ENCODE results near the gene P2RX5.
A peak's percentile ranks its signal among the peaks of the same experiment; 100 is the strongest.

The P2RX5 gene

GRCh38 chr17:3682033-3682432 lies 13.9 kb downstream of the P2RX5 start:
- H3K36me3 Mint-ChIP-seq: peaks cover 35 to 41% of the 10 kb centered on the region in 2 donors
- H3K27ac Mint-ChIP-seq: peak overlapping the region; percentile 70
- DNase-seq (no peak), ATAC-seq (replicated peaks) (no peak)
- no peaks in the 10 kb centered on the region for H3K27me3 Mint-ChIP-seq
- no peaks in the 10 kb centered on the region for H3K9me3 Mint-ChIP-seq
- H3K4me1 Mint-ChIP-seq: peaks cover 26 to 60% of the 10 kb centered on the region in 2 donors
- no peak overlapping the region for H3K4me3 Mint-ChIP-seq

DNA sequence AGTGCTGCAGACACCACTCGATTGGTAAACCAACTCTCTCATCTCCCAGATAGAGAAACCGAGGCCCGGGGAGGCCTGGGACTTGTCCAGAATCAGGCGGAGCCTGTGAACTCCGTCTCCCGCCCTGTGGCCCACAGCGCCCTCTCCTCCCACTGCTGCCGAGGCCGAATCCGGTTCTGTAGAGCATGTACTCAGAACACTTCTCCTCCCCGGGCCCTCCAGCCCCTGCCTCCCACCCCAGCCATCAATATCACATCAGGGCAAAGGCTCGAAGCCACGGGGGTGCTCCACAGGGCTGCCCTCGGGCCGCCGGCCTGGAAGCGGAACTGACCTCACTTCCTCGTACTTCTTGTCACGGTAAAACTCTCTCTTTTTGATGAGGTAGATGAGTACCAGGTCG lies 14.4 kb downstream of the P2RX5 start:
- Mint-ChIP-seq H3K36me3 (peaks cover 35 to 41% of the 10 kb centered on the region in 2 donors), H3K9me3 (no peaks in the 10 kb centered on the region), H3K27ac (peak overlapping the region; percentile 51), H3K27me3 (no peaks in the 10 kb centered on the region), H3K4me3 (peak overlapping the region in 1 of 2 donors; percentile 29), H3K4me1 (peaks cover 26 to 60% of the 10 kb centered on the region in 2 donors)
- ATAC-seq (replicated peaks) (no peak), DNase-seq (no peak)

GRCh38 chr17:3681057-3681456 lies 14.9 kb downstream of the P2RX5 start:
- DNase-seq: no peak
- peaks cover 35 to 41% of the 10 kb centered on the region in 2 donors for H3K36me3 Mint-ChIP-seq
- peaks cover 26 to 61% of the 10 kb centered on the region in 2 donors for H3K4me1 Mint-ChIP-seq
- H3K27me3 Mint-ChIP-seq: no peaks in the 10 kb centered on the region
- H3K9me3 Mint-ChIP-seq: no peaks in the 10 kb centered on the region
- ATAC-seq (replicated peaks): no peak
- H3K4me3 Mint-ChIP-seq: no peak overlapping the region
- no peak overlapping the region for H3K27ac Mint-ChIP-seq

- Mint-ChIP-seq H3K9me3 (no peaks in the 10 kb centered on the region), H3K27me3 (no peaks in the 10 kb centered on the region), H3K27ac (peak overlapping the region; percentile 71), H3K4me1 (peaks cover 27 to 59% of the 10 kb centered on the region in 2 donors), H3K36me3 (peaks cover 35 to 43% of the 10 kb centered on the region in 2 donors), H3K4me3 (no peak overlapping the region)
- no peak for DNase-seq
- no peak for ATAC-seq (replicated peaks)
Measured at GRCh38 chr17:3679531-3680126, 16.3 kb downstream of the P2RX5 start.

- ATAC-seq (replicated peaks): no peak
- Mint-ChIP-seq H3K36me3 (peaks cover 31 to 45% of the 10 kb centered on the region in 2 donors), H3K27ac (no peak overlapping the region), H3K4me3 (no peak overlapping the region), H3K4me1 (peaks cover 29 to 56% of the 10 kb centered on the region in 2 donors), H3K27me3 (no peaks in the 10 kb centered on the region), H3K9me3 (no peaks in the 10 kb centered on the region)
- no peak for DNase-seq
Measured at GRCh38 chr17:3678821-3679530, 17.0 kb downstream of the P2RX5 start.

GRCh38 chr17:3678095-3678820 lies 17.7 kb downstream of the P2RX5 start:
- Mint-ChIP-seq H3K4me1 (peaks cover 26 to 56% of the 10 kb centered on the region in 2 donors), H3K27ac (peak overlapping the region; percentile 65), H3K36me3 (peaks cover 26 to 44% of the 10 kb centered on the region in 2 donors), H3K4me3 (no peak overlapping the region), H3K27me3 (no peaks in the 10 kb centered on the region), H3K9me3 (no peaks in the 10 kb centered on the region)
- ATAC-seq (replicated peaks): no peak
- DNase-seq: no peak

DNA sequence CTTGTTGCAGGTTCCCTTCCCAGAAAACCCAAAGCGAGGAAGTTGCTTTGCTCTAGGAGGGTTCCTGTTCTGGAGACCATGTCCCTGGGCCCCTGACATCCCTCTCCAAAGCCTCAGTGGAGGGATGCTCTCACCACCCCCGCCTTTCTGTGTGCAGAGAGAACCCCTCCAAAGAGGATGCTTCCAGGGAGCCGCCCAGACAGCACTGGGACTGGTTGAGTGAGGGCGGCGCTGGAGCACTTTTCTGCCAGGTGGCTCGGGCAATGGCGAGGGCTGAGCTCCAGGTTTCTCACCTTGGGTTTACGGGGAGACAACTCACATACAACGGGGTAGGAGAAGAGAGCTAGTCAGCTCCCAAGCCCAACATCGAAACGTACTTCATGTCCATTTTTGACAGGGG lies 20.1 kb downstream of the P2RX5 start:
- no peak for DNase-seq
- Mint-ChIP-seq H3K9me3 (no peaks in the 10 kb centered on the region), H3K4me3 (no peak overlapping the region), H3K4me1 (peaks cover 22 to 42% of the 10 kb centered on the region in 2 donors), H3K27me3 (no peaks in the 10 kb centered on the region), H3K27ac (peak overlapping the region; percentile 56), H3K36me3 (peaks cover 18 to 40% of the 10 kb centered on the region in 2 donors)
- no peak for ATAC-seq (replicated peaks)

GRCh38 chr17:3672571-3672970 lies 23.4 kb downstream of the P2RX5 start:
- no peak overlapping the region for H3K4me3 Mint-ChIP-seq
- ATAC-seq (replicated peaks) (no peak), DNase-seq (no peak)
- H3K27me3 Mint-ChIP-seq: no peaks in the 10 kb centered on the region
- H3K9me3 Mint-ChIP-seq: no peaks in the 10 kb centered on the region
- peaks cover 12 to 37% of the 10 kb centered on the region in 2 donors for H3K36me3 Mint-ChIP-seq
- peaks cover 21 to 50% of the 10 kb centered on the region in 2 donors for H3K4me1 Mint-ChIP-seq
- H3K27ac Mint-ChIP-seq: peak overlapping the region; percentile 75

GRCh38 chr17:3669548-3669947 lies 26.4 kb downstream of the P2RX5 start:
- Mint-ChIP-seq H3K9me3 (no peaks in the 10 kb centered on the region), H3K27me3 (no peaks in the 10 kb centered on the region), H3K36me3 (peaks cover 7 to 32% of the 10 kb centered on the region in 2 donors), H3K4me3 (peak overlapping the region; percentile 91 to 96), H3K27ac (peak overlapping the region; percentile 97), H3K4me1 (peaks cover 27 to 53% of the 10 kb centered on the region in 2 donors)
- DNase-seq (no peak), ATAC-seq (replicated peaks) (no peak)

DNA sequence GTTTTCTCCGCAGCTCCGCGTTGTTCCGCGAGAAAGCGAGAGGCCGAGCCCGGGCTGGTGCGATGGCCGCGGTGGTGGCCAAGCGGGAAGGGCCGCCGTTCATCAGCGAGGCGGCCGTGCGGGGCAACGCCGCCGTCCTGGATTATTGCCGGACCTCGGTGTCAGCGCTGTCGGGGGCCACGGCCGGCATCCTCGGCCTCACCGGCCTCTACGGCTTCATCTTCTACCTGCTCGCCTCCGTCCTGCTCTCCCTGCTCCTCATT lies 26.9 kb downstream of the P2RX5 start:
- DNase-seq (no peak), ATAC-seq (replicated peaks) (no peak)
- peak overlapping the region; percentile 97 for H3K27ac Mint-ChIP-seq
- H3K4me3 Mint-ChIP-seq: peak overlapping the region; percentile 91 to 96
- no peaks in the 10 kb centered on the region for H3K27me3 Mint-ChIP-seq
- H3K9me3 Mint-ChIP-seq: no peaks in the 10 kb centered on the region
- peaks cover 11 to 35% of the 10 kb centered on the region in 2 donors for H3K36me3 Mint-ChIP-seq
- peaks cover 26 to 52% of the 10 kb centered on the region in 2 donors for H3K4me1 Mint-ChIP-seq

GRCh38 chr17:3668279-3669084 lies 27.5 kb downstream of the P2RX5 start, which contains the start of the genes EMC6 and TAX1BP3:
TSS of gene EMC6 (plus strand) at chr17:3668812. CDS start at chr17:3669147, 335 bp downstream.
TSS of gene TAX1BP3 (minus strand) at chr17:3668578. CDS start at chr17:3668526, 52 bp downstream.
- DNase-seq: peak; percentile 99
- H3K4me1 Mint-ChIP-seq: peaks cover 26 to 47% of the 10 kb centered on the region in 2 donors
- H3K36me3 Mint-ChIP-seq: peaks cover 12 to 32% of the 10 kb centered on the region in 2 donors
- peak; percentile 91 to 93 for ATAC-seq (replicated peaks)
- H3K27ac Mint-ChIP-seq: peak within 1 kb of the TSS; percentile 97
- no peaks in the 10 kb centered on the region for H3K9me3 Mint-ChIP-seq
- no peaks in the 10 kb centered on the region for H3K27me3 Mint-ChIP-seq
- H3K4me3 Mint-ChIP-seq: peak within 1 kb of the TSS; percentile 91 to 96

- peak; percentile 1 to 15 for ATAC-seq (replicated peaks)
- no peak for DNase-seq
- Mint-ChIP-seq H3K36me3 (peaks cover 12 to 28% of the 10 kb centered on the region in 2 donors), H3K27ac (peak overlapping the region; percentile 91), H3K27me3 (no peaks in the 10 kb centered on the region), H3K4me3 (peak overlapping the region; percentile 91 to 96), H3K4me1 (peaks cover 26 to 38% of the 10 kb centered on the region in 2 donors), H3K9me3 (no peaks in the 10 kb centered on the region)
Measured at GRCh38 chr17:3667366-3668278, 28.3 kb downstream of the P2RX5 start.

DNA sequence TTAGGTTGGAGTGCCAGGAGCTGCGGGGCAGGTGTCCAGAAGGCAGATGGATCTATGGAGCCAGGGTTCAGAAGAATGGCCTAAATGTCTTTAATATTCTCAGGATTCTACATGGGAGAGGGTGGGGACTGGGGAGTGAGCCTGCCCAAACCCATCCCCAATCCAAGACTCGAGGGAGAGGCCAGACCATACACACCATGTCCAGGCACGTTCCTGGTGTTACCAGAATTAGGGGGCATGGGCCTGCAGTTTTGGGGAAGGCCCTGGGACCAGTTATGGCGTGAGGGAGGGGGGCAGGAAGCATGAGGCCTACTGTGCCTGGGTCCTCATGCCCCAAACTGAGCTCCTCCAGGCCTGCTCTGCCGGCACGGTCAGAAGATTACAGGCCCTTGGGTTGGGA lies 29.4 kb downstream of the P2RX5 start:
- no peak for DNase-seq
- peaks cover 21 to 38% of the 10 kb centered on the region in 2 donors for H3K4me1 Mint-ChIP-seq
- H3K27me3 Mint-ChIP-seq: no peaks in the 10 kb centered on the region
- no peaks in the 10 kb centered on the region for H3K9me3 Mint-ChIP-seq
- peak overlapping the region; percentile 49 for H3K27ac Mint-ChIP-seq
- peaks cover 9 to 21% of the 10 kb centered on the region in 2 donors for H3K36me3 Mint-ChIP-seq
- H3K4me3 Mint-ChIP-seq: peak overlapping the region; percentile 1 to 50
- no peak for ATAC-seq (replicated peaks)
